Cardiac fibroblast (primary cell): ENCODE data around the gene BAAT.

Source experiments
- DNase-seq, 2 donors: peaks; one replicate each; pipeline versions ENCODE4 v3.0.0 to v3.0.0-alpha.2; 2010; ENCODE audit warnings: low read depth in 2 of 2
- H3K4me3 ChIP-seq, 2 donors: replicated peaks in 1 of 2; 1 replicate in 1 of 2; 2 replicates in 1 of 2; pipeline ENCODE4 v1.5.1; 2011; ENCODE audit warnings: low read depth in 2 of 2, low read length in 2 of 2, mild to moderate bottlenecking in 2 of 2, moderate library complexity in 1 of 2
- CTCF ChIP-seq: IDR thresholded peaks from one replicate; pipeline ENCODE4 v1.5.1; 2011; ENCODE audit warnings: low read depth, mild to moderate bottlenecking, low read length, inconsistent platforms

BAAT gene

GRCh38 chr9:101326501-101326900 lies 58.3 kb downstream of the BAAT start:
- DNase-seq, result no peak
- H3K4me3 ChIP-seq, result no peak overlapping the region
- TF ChIP-seq CTCF, result no peak

- DNase-seq, result no peak
- H3K4me3 ChIP-seq, result no peak overlapping the region
- no peak for TF ChIP-seq CTCF
Observed at GRCh38 chr9:101326035-101326434, 58.8 kb downstream of the BAAT start.

DNA sequence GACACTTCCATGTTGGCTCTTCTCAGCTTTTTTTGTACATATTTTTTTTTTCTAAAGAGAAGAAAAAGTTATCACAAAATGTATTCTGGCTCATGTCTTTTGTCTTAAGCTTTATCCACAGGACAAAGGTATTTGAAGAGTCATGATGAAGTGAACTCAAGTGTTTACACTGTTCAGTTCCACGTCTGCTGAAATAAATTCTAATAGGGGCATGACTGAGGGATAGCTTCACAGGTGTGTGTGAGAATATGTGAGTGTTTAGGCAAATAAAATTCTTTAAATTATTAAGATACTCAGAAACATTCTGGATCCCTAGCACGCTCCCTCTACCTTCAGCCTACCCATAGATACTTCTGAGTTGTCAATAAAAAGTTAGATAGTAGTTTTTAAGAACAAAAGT lies 59.8 kb downstream of the BAAT start:
- no peak for DNase-seq
- no peak overlapping the region for H3K4me3 ChIP-seq
- no peak for TF ChIP-seq CTCF

- no peak for DNase-seq
- no peak for TF ChIP-seq CTCF
- H3K4me3 ChIP-seq, result no peak overlapping the region
Observed at GRCh38 chr9:101324245-101324804, 60.5 kb downstream of the BAAT start.

- DNase-seq, result no peak
- no peak for TF ChIP-seq CTCF
- H3K4me3 ChIP-seq, result no peak overlapping the region
Observed at GRCh38 chr9:101323129-101323528, 61.7 kb downstream of the BAAT start.

DNA sequence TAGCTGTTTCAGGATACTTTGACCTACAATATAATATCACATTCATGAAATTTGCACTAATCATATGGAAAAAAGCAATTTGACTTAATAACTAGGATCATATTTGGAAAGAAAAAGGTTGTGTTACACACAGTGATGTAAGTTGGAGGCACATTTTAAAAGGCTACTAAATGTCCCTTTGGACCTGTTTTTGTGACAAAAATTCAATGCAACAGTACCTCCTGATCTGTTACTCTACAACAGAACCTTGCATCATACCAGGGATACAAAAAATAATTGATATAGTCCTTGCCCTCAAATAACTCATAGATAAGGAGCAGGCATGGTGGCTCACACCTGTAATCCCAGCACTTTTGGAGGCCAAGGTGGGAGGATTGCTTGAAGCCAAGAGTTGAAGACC lies 67.1 kb downstream of the BAAT start:
- no peak for DNase-seq
- H3K4me3 ChIP-seq, result no peak overlapping the region
- no peak for TF ChIP-seq CTCF

DNA sequence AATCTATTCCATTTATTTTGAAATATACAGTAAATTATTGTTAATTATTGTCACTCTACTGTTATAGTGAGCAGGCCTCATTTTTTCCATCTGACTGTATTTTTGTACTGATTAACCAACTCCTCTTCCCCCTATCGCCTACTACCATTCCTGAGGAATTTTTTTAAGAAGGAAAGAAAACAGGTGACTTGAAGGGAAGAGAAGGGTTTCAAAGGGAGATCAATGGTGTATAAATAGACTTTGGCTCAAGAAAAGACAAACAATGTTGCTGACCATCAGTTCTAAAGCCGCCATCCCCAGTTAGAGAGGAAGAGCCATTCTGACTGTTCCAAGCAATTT lies 69.7 kb downstream of the BAAT start:
- no peak overlapping the region for H3K4me3 ChIP-seq
- DNase-seq, result no peak
- TF ChIP-seq CTCF, result no peak
